Renal cortical epithelial cell (primary cell): ENCODE data around the gene TUBA3E. TPM values are rescaled to one million over a fixed set of nuclear protein-coding genes. Genes with fewer than 3 reads are reported as not detected.
"Not testable (repeated sequence)": the region's sequence is repeated elsewhere in the genome, so short reads cannot be mapped to it uniquely, and the experiment has no call there.

ENCODE experiments used
- DNase-seq: peaks from one replicate; pipeline ENCODE4 v3.0.0-alpha.2; 2011; ENCODE audit warnings: low read depth
- total RNA-seq: library from RNA; depleted of rRNA; stranded (reverse); fragments of >200 nt; gene quantifications from 2 replicates; pipeline ENCODE4 v1.2.3, GENCODE V29; 2014

The TUBA3E gene
- total RNA-seq, 1 donor from 2014 or later, result not detected

- not testable (repeated sequence) for DNase-seq
Observed at GRCh38 chr2:130162486-130162885, 35.8 kb downstream of the TUBA3E start.

- not testable (repeated sequence) for DNase-seq
Observed at GRCh38 chr2:130160838-130161705, 37.2 kb downstream of the TUBA3E start.

GRCh38 chr2:130160131-130160530 is 38.1 kb downstream of the TUBA3E start:
- DNase-seq, result no peak

GRCh38 chr2:130159376-130159775 is 38.9 kb downstream of the TUBA3E start:
- not testable (repeated sequence) for DNase-seq

GRCh38 chr2:130158631-130159030 is 39.6 kb downstream of the TUBA3E start:
- DNase-seq, result no peak

- DNase-seq, result not testable (repeated sequence)
Observed at GRCh38 chr2:130157825-130158514, 40.3 kb downstream of the TUBA3E start.

- DNase-seq, result not testable (repeated sequence)
Observed at GRCh38 chr2:130157354-130157753, 40.9 kb downstream of the TUBA3E start.

- DNase-seq, result no peak
Observed at GRCh38 chr2:130156624-130157004, 41.6 kb downstream of the TUBA3E start.

- DNase-seq, result peak; percentile 27
Observed at GRCh38 chr2:130155956-130156623, 42.1 kb downstream of the TUBA3E start.

- no peak for DNase-seq
Observed at GRCh38 chr2:130154773-130155765, 43.2 kb downstream of the TUBA3E start.

GRCh38 chr2:130154423-130154770 is 43.8 kb downstream of the TUBA3E start:
- DNase-seq, result not testable (repeated sequence)

GRCh38 chr2:130153721-130154422 is 44.4 kb downstream of the TUBA3E start:
- not testable (repeated sequence) for DNase-seq

GRCh38 chr2:130152816-130153595 is 45.2 kb downstream of the TUBA3E start:
- DNase-seq, result no peak

GRCh38 chr2:130152136-130152815 is 46.0 kb downstream of the TUBA3E start:
- DNase-seq, result not testable (repeated sequence)

GRCh38 chr2:130151145-130151512 is 47.1 kb downstream of the TUBA3E start:
- not testable (repeated sequence) for DNase-seq

- DNase-seq, result no peak
Observed at GRCh38 chr2:130150181-130151144, 47.8 kb downstream of the TUBA3E start.

GRCh38 chr2:130148515-130148914 is 49.7 kb downstream of the TUBA3E start:
- not testable (repeated sequence) for DNase-seq

GRCh38 chr2:130145006-130145414 is 53.2 kb downstream of the TUBA3E start, which contains the start of gene CCDC74B:
Gene CCDC74B (minus strand): TSS chr2:130145112. CDS start chr2:130144996, 116 bp downstream.
- peak; percentile 4 for DNase-seq
